HCT116 (cell line): ENCODE measurements around the gene ABCF3. TPM values are rescaled to one million over a fixed set of nuclear protein-coding genes. Genes with fewer than 3 reads are reported as not detected.

Experiments
- ATAC-seq: fragments of 200-7000 bp; cut with Tn5 transposase; 2 replicates; pipeline ENCODE4 v1.9.1; 2020; ENCODE audit warnings: mild to moderate bottlenecking, moderate library complexity
- BruUV-seq: library from RNA; stranded (reverse); fragments of 400-500 nt; replicated peaks from 2 replicates; lab custom pipeline; 2021; lab: Mats Ljungman, UMichigan
- CTCF ChIA-PET: fragments of 300-600 bp; sonication (Branson Sonifier 250); formaldehyde crosslinking; loops from one replicate; lab custom pipeline; 2021; ENCODE audit warnings: antibody characterized with exemption; lab: Charles Lee
- POLR2A ChIA-PET: fragments of 300-600, 350-600 bp; sonication (Branson Sonifier 250); formaldehyde crosslinking; loops from one replicate; lab custom pipeline; 2021; ENCODE audit warnings: antibody characterized with exemption; lab: Charles Lee
- RAD21 ChIA-PET, 2 experiments: fragments of 300-600 bp; sonication (Branson Sonifier 250); formaldehyde crosslinking; loops; one replicate each; lab custom pipeline; 2023; ENCODE audit warnings: low total read pairs in 2 of 2; ENCODE audit not compliant: uncharacterized antibody in 2 of 2, unreplicated experiment in 2 of 2, low non-redundant PET in 1 of 2; lab: Charles Lee
- DNase-seq: peaks from one replicate; pipeline ENCODE4 v3.0.0-alpha.2; 2010; ENCODE audit warnings: low read depth, low spot score
- H2AFZ ChIP-seq: fragments of 200-600 bp; shearing (Covaris generic), sonication (generic); 2 replicates; pipeline ENCODE4 v1.6.1; 2017; ENCODE audit warnings: low read depth, mixed run types, mixed read lengths, antibody characterized with exemption, low read length; ENCODE audit not compliant: poor library complexity, severe bottlenecking
- H3K27ac ChIP-seq: 2 replicates; pipeline ENCODE4 v1.5.1; 2012; ENCODE audit warnings: low read depth, low read length
- H3K27me3 ChIP-seq: fragments of 200-600 bp; sonication (generic); 2 replicates; pipeline ENCODE4 v1.6.1; 2016; ENCODE audit warnings: mixed run types, low read length, mixed read lengths; ENCODE audit not compliant: insufficient read depth
- H3K36me3 ChIP-seq, 2 experiments: fragments of 200-500 bp in 1 of 2; fragments of 200-600 bp in 1 of 2; sonication (Bioruptor generic) in 1 of 2; sonication (generic) in 1 of 2; 2 replicates each; pipeline versions ENCODE4 v1.5.1 to v1.6.1; 2014 to 2016; ENCODE audit warnings: low read length in 2 of 2, inconsistent platforms in 1 of 2, mixed read lengths in 1 of 2, mixed run types in 1 of 2; ENCODE audit not compliant: insufficient read depth in 2 of 2, control insufficient read depth in 1 of 2
- H3K4me1 ChIP-seq, 2 experiments: fragments of 200-600 bp in 1 of 2; sonication (generic) in 1 of 2; 2 replicates each; pipeline versions ENCODE4 v1.5.1 to v1.6.1; 2012 to 2017; ENCODE audit warnings: low read length in 2 of 2, inconsistent platforms in 1 of 2, mild to moderate bottlenecking in 1 of 2, mixed read lengths in 1 of 2, mixed run types in 1 of 2, moderate library complexity in 1 of 2; ENCODE audit not compliant: insufficient read depth in 2 of 2, control insufficient read depth in 1 of 2
- H3K4me2 ChIP-seq: fragments of 200-600 bp; sonication (generic); 2 replicates; pipeline ENCODE4 v1.6.1; 2017; ENCODE audit warnings: mixed run types, low read length, mixed read lengths
- H3K4me3 ChIP-seq, 2 experiments: fragments of 200-600 bp in 1 of 2; sonication (generic) in 1 of 2; replicated peaks in 1 of 2; 2 replicates each; pipeline ENCODE4 v1.5.1; 2011 to 2016; ENCODE audit warnings: low read length in 2 of 2, control low read depth in 1 of 2, low read depth in 1 of 2, mild to moderate bottlenecking in 1 of 2, mixed read lengths in 1 of 2, mixed run types in 1 of 2
- H3K79me2 ChIP-seq: fragments of 200-600 bp; sonication (generic); 2 replicates; pipeline ENCODE4 v1.6.1; 2017; ENCODE audit warnings: mild to moderate bottlenecking, mixed run types, low read length, moderate library complexity, mixed read lengths; ENCODE audit not compliant: insufficient read depth
- H3K9ac ChIP-seq: fragments of 200-600 bp; sonication (generic); 2 replicates; pipeline ENCODE4 v1.6.1; 2016; ENCODE audit warnings: low read length, mixed read lengths
- H3K9me2 ChIP-seq: fragments of 200-600 bp; sonication (generic), shearing (Covaris generic); 2 replicates; pipeline ENCODE4 v1.6.1; 2017; ENCODE audit warnings: mixed run types, mild to moderate bottlenecking, moderate library complexity; ENCODE audit not compliant: insufficient read depth
- H3K9me3 ChIP-seq, 2 experiments: fragments of 200-500 bp in 1 of 2; fragments of 200-600 bp in 1 of 2; sonication (Bioruptor generic) in 1 of 2; sonication (generic) in 1 of 2; 2 replicates each; pipeline ENCODE4 v1.6.1; 2014 to 2017; ENCODE audit warnings: low read length in 2 of 2, mixed read lengths in 2 of 2, inconsistent platforms in 1 of 2, low read depth in 1 of 2, mild to moderate bottlenecking in 1 of 2, mixed run types in 1 of 2, moderate library complexity in 1 of 2; ENCODE audit not compliant: control insufficient read depth in 1 of 2, insufficient read depth in 1 of 2
- H4K20me1 ChIP-seq: fragments of 200-600 bp; sonication (generic), shearing (Covaris generic); 2 replicates; pipeline ENCODE4 v1.6.1; 2017; ENCODE audit warnings: mixed run types, mild to moderate bottlenecking, moderate library complexity; ENCODE audit not compliant: insufficient read depth
- CEBPB ChIP-seq: IDR thresholded peaks from 2 replicates; pipeline ENCODE4 v1.6.1; 2012; ENCODE audit warnings: low read depth
- EGR1 ChIP-seq: IDR thresholded peaks from 2 replicates; pipeline ENCODE4 v1.6.1; 2012; ENCODE audit warnings: low read depth
- ELF1 ChIP-seq: IDR thresholded peaks from 2 replicates; pipeline ENCODE4 v1.6.1; 2012; ENCODE audit warnings: low read depth, borderline replicate concordance
- EZH2 ChIP-seq: fragments of 200-600 bp; sonication (generic); IDR thresholded peaks from 2 replicates; pipeline ENCODE4 v1.6.1; 2017; ENCODE audit warnings: antibody characterized with exemption, mixed run types
- FOSL1 ChIP-seq: IDR thresholded peaks from 2 replicates; pipeline ENCODE4 v1.6.1; 2012; ENCODE audit warnings: low read depth
- POLR2A ChIP-seq: IDR thresholded peaks from 2 replicates; pipeline ENCODE4 v1.7.0; 2011; ENCODE audit warnings: borderline replicate concordance; ENCODE audit not compliant: insufficient read depth, insufficient read length; ENCODE audit errors: extremely low read depth
- POLR2AphosphoS5 ChIP-seq: IDR thresholded peaks from 2 replicates; pipeline ENCODE4 v1.6.1; 2011; ENCODE audit warnings: mild to moderate bottlenecking, low read depth, low read length, moderate library complexity
- RAD21 ChIP-seq: IDR thresholded peaks from 2 replicates; pipeline ENCODE4 v1.6.1; 2012; ENCODE audit warnings: low read depth, mild to moderate bottlenecking
- SP1 ChIP-seq: IDR thresholded peaks from 2 replicates; pipeline ENCODE4 v1.6.1; 2012; ENCODE audit warnings: low read depth
- SRF ChIP-seq: IDR thresholded peaks from 2 replicates; pipeline ENCODE4 v1.6.1; 2012; ENCODE audit warnings: low read depth
- YY1 ChIP-seq: IDR thresholded peaks from 2 replicates; pipeline ENCODE4 v1.6.1; 2011; ENCODE audit warnings: low read length, low read depth, moderate library complexity, mild to moderate bottlenecking; ENCODE audit not compliant: insufficient replicate concordance; ENCODE audit errors: extremely low read depth
- ZFX ChIP-seq: fragments of 450-650 bp; IDR thresholded peaks from 2 replicates; pipeline ENCODE4 v1.6.1; 2017
- ZNF274 ChIP-seq: fragments of 200-500 bp; sonication (Bioruptor generic); IDR thresholded peaks from 2 replicates; pipeline ENCODE4 v1.6.1; 2014; ENCODE audit warnings: mild to moderate bottlenecking, low read depth, low read length, inconsistent platforms
- intact Hi-C: fragments of 100-400 bp; cut with micrococcal nuclease; formaldehyde crosslinking; loops from 2 replicates; pipeline ENCODE4 v1.10.0; 2022
- total RNA-seq: library from RNA; stranded (reverse); gene quantifications from one replicate; pipeline ENCODE4 v1.2.1, GENCODE V29; 2021; ENCODE audit not compliant: unreplicated experiment
- TF ChIP-seq, protein P1 (sequence below), 3 experiments: fragments of 200-600 bp in 1 of 3; sonication (generic) in 1 of 3; IDR thresholded peaks in 2 of 3; conservative IDR thresholded peaks in 1 of 3; 2 replicates each; pipeline ENCODE4 v1.5.1; 2012 to 2017; ENCODE audit warnings: low read depth in 2 of 3, low read length in 2 of 3, antibody characterized with exemption in 1 of 3, borderline replicate concordance in 1 of 3, control low read depth in 1 of 3, mild to moderate bottlenecking in 1 of 3, mixed read lengths in 1 of 3, mixed run types in 1 of 3, moderate library complexity in 1 of 3; ENCODE audit not compliant: insufficient read depth in 1 of 3
- TF ChIP-seq, protein P2 (sequence below): IDR thresholded peaks from 2 replicates; pipeline ENCODE4 v1.6.1; 2012
- TF ChIP-seq, protein P3 (sequence below): IDR thresholded peaks from 2 replicates; pipeline ENCODE4 v1.6.1; 2011; ENCODE audit warnings: mild to moderate bottlenecking, low read length, moderate library complexity; ENCODE audit not compliant: insufficient replicate concordance; ENCODE audit errors: extremely low read depth
- TF ChIP-seq, protein P4 (sequence below): IDR thresholded peaks from 2 replicates; pipeline ENCODE4 v1.6.1; 2012; ENCODE audit warnings: low read depth
- TF ChIP-seq, protein P5 (sequence below): IDR thresholded peaks from 2 replicates; pipeline ENCODE4 v1.6.1; 2012

The ABCF3 gene
- total RNA-seq, 1 experiment from 2014 or later, result 74.6 TPM

DNA sequence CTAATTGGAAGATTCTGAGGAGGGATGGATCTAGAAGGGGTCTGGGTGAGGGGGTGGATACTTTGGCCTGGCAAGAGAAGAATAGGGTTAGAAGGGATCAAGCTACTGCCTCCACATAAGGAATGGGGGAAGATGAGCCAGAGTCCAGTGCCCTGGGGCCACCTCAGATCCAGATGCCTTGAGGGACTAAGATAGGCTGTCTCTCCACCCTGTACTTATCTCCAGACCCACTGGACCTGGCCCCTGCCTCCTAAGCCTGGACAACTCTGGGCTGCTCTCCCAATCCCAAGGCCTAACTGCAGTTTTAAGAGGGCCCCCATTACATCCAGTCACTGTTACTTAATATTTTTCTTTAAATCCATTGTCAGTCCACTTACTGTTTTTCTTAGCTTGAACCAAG is 28.8 kb upstream of the ABCF3 start:
- H3K4me3 ChIP-seq, result peak overlapping the region; percentile 82 to 93
- TF ChIP-seq, protein P1, sequence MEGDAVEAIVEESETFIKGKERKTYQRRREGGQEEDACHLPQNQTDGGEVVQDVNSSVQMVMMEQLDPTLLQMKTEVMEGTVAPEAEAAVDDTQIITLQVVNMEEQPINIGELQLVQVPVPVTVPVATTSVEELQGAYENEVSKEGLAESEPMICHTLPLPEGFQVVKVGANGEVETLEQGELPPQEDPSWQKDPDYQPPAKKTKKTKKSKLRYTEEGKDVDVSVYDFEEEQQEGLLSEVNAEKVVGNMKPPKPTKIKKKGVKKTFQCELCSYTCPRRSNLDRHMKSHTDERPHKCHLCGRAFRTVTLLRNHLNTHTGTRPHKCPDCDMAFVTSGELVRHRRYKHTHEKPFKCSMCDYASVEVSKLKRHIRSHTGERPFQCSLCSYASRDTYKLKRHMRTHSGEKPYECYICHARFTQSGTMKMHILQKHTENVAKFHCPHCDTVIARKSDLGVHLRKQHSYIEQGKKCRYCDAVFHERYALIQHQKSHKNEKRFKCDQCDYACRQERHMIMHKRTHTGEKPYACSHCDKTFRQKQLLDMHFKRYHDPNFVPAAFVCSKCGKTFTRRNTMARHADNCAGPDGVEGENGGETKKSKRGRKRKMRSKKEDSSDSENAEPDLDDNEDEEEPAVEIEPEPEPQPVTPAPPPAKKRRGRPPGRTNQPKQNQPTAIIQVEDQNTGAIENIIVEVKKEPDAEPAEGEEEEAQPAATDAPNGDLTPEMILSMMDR (IDR thresholded peaks at IDR 0.05 in 2 of 3, conservative IDR thresholded peaks at IDR 0.05 in 1 of 3; ENCODE audit: borderline replicate concordance in 1 of 3, insufficient read depth in 1 of 3, low read depth in 2 of 3, low read length in 2 of 3), result no peak
- TF ChIP-seq, protein P2, sequence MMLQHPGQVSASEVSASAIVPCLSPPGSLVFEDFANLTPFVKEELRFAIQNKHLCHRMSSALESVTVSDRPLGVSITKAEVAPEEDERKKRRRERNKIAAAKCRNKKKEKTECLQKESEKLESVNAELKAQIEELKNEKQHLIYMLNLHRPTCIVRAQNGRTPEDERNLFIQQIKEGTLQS, result no peak
- TF ChIP-seq ELF1 (no peak), CEBPB (no peak), ZNF274 (no peak), FOSL1 (no peak), POLR2AphosphoS5 (no peak), EZH2 (no peak), POLR2A (no peak), ZFX (no peak), RAD21 (no peak), SP1 (no peak), SRF (no peak), YY1 (no peak), EGR1 (no peak)
- TF ChIP-seq, protein P3, sequence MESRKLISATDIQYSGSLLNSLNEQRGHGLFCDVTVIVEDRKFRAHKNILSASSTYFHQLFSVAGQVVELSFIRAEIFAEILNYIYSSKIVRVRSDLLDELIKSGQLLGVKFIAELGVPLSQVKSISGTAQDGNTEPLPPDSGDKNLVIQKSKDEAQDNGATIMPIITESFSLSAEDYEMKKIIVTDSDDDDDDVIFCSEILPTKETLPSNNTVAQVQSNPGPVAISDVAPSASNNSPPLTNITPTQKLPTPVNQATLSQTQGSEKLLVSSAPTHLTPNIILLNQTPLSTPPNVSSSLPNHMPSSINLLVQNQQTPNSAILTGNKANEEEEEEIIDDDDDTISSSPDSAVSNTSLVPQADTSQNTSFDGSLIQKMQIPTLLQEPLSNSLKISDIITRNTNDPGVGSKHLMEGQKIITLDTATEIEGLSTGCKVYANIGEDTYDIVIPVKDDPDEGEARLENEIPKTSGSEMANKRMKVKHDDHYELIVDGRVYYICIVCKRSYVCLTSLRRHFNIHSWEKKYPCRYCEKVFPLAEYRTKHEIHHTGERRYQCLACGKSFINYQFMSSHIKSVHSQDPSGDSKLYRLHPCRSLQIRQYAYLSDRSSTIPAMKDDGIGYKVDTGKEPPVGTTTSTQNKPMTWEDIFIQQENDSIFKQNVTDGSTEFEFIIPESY, result no peak
- TF ChIP-seq, protein P4, sequence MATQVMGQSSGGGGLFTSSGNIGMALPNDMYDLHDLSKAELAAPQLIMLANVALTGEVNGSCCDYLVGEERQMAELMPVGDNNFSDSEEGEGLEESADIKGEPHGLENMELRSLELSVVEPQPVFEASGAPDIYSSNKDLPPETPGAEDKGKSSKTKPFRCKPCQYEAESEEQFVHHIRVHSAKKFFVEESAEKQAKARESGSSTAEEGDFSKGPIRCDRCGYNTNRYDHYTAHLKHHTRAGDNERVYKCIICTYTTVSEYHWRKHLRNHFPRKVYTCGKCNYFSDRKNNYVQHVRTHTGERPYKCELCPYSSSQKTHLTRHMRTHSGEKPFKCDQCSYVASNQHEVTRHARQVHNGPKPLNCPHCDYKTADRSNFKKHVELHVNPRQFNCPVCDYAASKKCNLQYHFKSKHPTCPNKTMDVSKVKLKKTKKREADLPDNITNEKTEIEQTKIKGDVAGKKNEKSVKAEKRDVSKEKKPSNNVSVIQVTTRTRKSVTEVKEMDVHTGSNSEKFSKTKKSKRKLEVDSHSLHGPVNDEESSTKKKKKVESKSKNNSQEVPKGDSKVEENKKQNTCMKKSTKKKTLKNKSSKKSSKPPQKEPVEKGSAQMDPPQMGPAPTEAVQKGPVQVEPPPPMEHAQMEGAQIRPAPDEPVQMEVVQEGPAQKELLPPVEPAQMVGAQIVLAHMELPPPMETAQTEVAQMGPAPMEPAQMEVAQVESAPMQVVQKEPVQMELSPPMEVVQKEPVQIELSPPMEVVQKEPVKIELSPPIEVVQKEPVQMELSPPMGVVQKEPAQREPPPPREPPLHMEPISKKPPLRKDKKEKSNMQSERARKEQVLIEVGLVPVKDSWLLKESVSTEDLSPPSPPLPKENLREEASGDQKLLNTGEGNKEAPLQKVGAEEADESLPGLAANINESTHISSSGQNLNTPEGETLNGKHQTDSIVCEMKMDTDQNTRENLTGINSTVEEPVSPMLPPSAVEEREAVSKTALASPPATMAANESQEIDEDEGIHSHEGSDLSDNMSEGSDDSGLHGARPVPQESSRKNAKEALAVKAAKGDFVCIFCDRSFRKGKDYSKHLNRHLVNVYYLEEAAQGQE, result no peak
- TF ChIP-seq, protein P5, sequence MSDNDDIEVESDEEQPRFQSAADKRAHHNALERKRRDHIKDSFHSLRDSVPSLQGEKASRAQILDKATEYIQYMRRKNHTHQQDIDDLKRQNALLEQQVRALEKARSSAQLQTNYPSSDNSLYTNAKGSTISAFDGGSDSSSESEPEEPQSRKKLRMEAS, result no peak
- POLR2A ChIA-PET, result no interaction called here
- no peak overlapping the region for H2AFZ ChIP-seq
- H3K9ac ChIP-seq, result peak overlapping the region; percentile 82
- CTCF ChIA-PET, result no interaction called here
- H3K36me3 ChIP-seq, result no peaks in the 10 kb centered on the region
- no peaks in the 10 kb centered on the region for H3K9me3 ChIP-seq
- BruUV-seq, result no TSS peak
- H3K4me1 ChIP-seq, result peaks cover 7 to 21% of the 10 kb centered on the region in 2 experiments; a peak in 3 of 4 replicates
- DNase-seq (no peak), ATAC-seq (no peak)
- intact Hi-C loops, result no loop called here
- H4K20me1 ChIP-seq, result no peaks in the 10 kb centered on the region
- H3K9me2 ChIP-seq, result no peaks in the 10 kb centered on the region
- peak overlapping the region; percentile 89 for H3K27ac ChIP-seq
- RAD21 ChIA-PET, result no interaction called here
- peaks cover 53% of the 10 kb centered on the region for H3K79me2 ChIP-seq
- no peaks in the 10 kb centered on the region for H3K27me3 ChIP-seq
- H3K4me2 ChIP-seq, result peak overlapping the region; percentile 84
